HL-60 (cell line): ENCODE data around the gene USP5.
"Not testable (repeated sequence)": the region's sequence is repeated elsewhere in the genome, so short reads cannot be mapped to it uniquely, and the experiment has no call there.

ENCODE experiments used
- CTCF ChIP-seq: IDR thresholded peaks from one replicate; pipeline ENCODE4 v1.5.1; 2011; ENCODE audit warnings: low read length, control low read depth, inconsistent platforms; ENCODE audit not compliant: insufficient read depth
- GABPA ChIP-seq: IDR thresholded peaks from 2 replicates; pipeline ENCODE4 v1.6.1; 2012; ENCODE audit warnings: low read depth
- POLR2AphosphoS5 ChIP-seq: IDR thresholded peaks from 2 replicates; pipeline ENCODE4 v1.6.1; 2012; ENCODE audit warnings: low read depth
- TF ChIP-seq, protein P1 (sequence below): IDR thresholded peaks from 2 replicates; pipeline ENCODE4 v1.6.1; 2012; ENCODE audit warnings: low read depth; ENCODE audit not compliant: insufficient replicate concordance

- not testable (repeated sequence) for TF ChIP-seq CTCF, POLR2AphosphoS5, GABPA
- TF ChIP-seq, protein P1, sequence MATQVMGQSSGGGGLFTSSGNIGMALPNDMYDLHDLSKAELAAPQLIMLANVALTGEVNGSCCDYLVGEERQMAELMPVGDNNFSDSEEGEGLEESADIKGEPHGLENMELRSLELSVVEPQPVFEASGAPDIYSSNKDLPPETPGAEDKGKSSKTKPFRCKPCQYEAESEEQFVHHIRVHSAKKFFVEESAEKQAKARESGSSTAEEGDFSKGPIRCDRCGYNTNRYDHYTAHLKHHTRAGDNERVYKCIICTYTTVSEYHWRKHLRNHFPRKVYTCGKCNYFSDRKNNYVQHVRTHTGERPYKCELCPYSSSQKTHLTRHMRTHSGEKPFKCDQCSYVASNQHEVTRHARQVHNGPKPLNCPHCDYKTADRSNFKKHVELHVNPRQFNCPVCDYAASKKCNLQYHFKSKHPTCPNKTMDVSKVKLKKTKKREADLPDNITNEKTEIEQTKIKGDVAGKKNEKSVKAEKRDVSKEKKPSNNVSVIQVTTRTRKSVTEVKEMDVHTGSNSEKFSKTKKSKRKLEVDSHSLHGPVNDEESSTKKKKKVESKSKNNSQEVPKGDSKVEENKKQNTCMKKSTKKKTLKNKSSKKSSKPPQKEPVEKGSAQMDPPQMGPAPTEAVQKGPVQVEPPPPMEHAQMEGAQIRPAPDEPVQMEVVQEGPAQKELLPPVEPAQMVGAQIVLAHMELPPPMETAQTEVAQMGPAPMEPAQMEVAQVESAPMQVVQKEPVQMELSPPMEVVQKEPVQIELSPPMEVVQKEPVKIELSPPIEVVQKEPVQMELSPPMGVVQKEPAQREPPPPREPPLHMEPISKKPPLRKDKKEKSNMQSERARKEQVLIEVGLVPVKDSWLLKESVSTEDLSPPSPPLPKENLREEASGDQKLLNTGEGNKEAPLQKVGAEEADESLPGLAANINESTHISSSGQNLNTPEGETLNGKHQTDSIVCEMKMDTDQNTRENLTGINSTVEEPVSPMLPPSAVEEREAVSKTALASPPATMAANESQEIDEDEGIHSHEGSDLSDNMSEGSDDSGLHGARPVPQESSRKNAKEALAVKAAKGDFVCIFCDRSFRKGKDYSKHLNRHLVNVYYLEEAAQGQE = not testable (repeated sequence)
These were observed 27.9 kb downstream of the USP5 start for GRCh38 chr12:6879824-6880223.
